Subcutaneous abdominal adipose tissue (tissue), 5 donors: Measurements from ENCODE around the gene MARCHF9.

ENCODE experiments used
- H3K27ac ChIP-seq: one replicate; pipeline ENCODE4 v1.7.0; 2013; ENCODE audit warnings: low read depth, mild to moderate bottlenecking, inconsistent platforms, low read length, moderate library complexity
- H3K27me3 ChIP-seq, 5 donors: one replicate each; pipeline ENCODE4 v1.7.0; 2013; ENCODE audit warnings: low read length in 5 of 5, inconsistent platforms in 1 of 5; ENCODE audit not compliant: control insufficient read depth in 5 of 5, insufficient read depth in 4 of 5
- H3K36me3 ChIP-seq, 5 donors: one replicate each; pipeline ENCODE4 v1.7.0; 2013; ENCODE audit warnings: low read length in 5 of 5; ENCODE audit not compliant: control insufficient read depth in 5 of 5, insufficient read depth in 5 of 5
- H3K4me1 ChIP-seq, 5 donors: one replicate each; pipeline ENCODE4 v1.7.0; 2013; ENCODE audit warnings: low read length in 5 of 5, mild to moderate bottlenecking in 3 of 5, moderate library complexity in 1 of 5; ENCODE audit not compliant: control insufficient read depth in 5 of 5, insufficient read depth in 5 of 5
- H3K4me3 ChIP-seq, 5 donors: one replicate each; pipeline ENCODE4 v1.7.0; 2013; ENCODE audit warnings: low read length in 5 of 5, low read depth in 1 of 5
- H3K9ac ChIP-seq, 5 donors: one replicate each; pipeline ENCODE4 v1.7.0; 2013; ENCODE audit warnings: low read length in 5 of 5, mild to moderate bottlenecking in 4 of 5, moderate library complexity in 3 of 5
- H3K9me3 ChIP-seq, 5 donors: one replicate each; pipeline ENCODE4 v1.7.0; 2013; ENCODE audit warnings: low read length in 5 of 5; ENCODE audit not compliant: control insufficient read depth in 5 of 5
- donor health status: healthy.
- donor health status: healthy.
- donor health status: healthy.
- donor health status: healthy.
- donor health status: healthy.

Gene MARCHF9

DNA sequence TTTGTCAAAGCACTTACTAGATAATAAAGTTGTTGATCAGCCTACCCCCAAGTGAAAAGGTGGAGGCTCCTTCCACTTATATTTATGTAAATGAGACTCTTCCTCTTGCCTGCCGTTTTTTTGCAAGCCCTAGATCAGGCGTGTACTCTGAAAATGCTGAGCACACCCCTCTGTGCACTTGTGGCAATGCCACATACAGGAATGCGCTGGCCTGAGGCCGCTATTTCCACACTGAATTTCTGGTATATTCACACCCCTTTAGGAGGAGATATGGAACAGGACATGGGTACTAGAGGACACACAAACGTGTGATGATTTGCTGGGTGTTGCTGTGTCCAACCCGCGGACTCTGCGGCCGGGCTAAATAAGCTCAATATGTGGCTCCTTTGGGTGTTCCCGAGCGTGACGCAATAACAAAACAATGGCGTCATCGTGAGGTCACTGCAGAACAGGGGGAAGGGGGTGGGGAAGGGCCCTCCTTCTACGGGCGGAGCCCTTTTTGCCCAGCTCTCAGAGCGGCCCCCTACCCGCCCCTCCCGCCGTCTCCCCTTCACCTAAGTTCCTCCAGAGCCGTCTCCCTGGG is 10.6 kb upstream of the MARCHF9 start:
- Histone ChIP-seq H3K4me3 (peak overlapping the region; percentile 88 to 96 (median 92)), H3K9me3 (no peaks in the 10 kb centered on the region), H3K27me3 (peaks cover 0 to 19% (median 9%) of the 10 kb centered on the region in 5 donors), H3K4me1 (peaks cover 5 to 34% (median 18%) of the 10 kb centered on the region in 5 donors), H3K36me3 (peaks cover 13 to 29% (median 25%) of the 10 kb centered on the region in 5 donors), H3K27ac (peak overlapping the region; percentile 99), H3K9ac (peak overlapping the region in 4 of 5 donors; percentile 93 to 99 (median 98))

DNA sequence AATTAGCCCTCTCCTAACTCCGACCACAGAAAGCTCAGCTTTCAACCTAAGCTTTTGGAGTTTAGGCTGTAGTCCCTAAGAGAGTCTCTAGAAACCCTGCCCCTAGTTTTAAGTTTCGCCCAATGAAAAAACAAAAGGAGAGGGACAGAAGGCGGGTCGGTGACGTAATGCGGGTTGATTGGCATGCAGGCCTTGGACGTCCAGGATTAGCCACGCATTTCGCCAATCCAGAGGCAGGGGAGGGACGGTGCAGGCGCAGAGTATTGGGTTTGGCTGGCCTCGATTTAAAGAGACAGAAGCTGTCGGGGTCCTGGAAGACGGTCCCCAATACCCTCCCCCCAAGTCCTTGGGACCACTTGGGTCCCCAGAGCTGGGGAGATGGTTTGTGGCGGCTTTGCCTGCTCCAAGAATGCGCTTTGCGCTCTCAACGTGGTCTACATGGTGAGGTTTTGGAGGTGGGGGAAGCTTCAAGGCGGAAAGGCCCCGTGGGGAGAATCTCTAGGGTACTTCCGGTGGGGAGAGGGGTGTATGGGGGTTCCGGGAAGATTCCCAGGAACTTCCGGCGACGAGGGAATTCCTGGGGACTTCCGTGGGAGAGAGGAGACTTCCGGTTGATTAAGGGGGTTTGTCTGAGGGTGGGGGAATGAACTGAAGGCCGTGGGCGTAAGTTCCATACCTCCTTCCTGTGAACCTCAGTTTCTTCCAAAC is 10.0 kb upstream of the MARCHF9 start, which contains the start of gene TSPAN31:
TSPAN31 (plus strand) TSS at position 263 of the 708 bp plus-strand sequence; CDS start at position 379, 116 bp downstream.
- Histone ChIP-seq H3K4me1 (peaks cover 5 to 28% (median 18%) of the 10 kb centered on the region in 5 donors), H3K9me3 (no peaks in the 10 kb centered on the region)

DNA sequence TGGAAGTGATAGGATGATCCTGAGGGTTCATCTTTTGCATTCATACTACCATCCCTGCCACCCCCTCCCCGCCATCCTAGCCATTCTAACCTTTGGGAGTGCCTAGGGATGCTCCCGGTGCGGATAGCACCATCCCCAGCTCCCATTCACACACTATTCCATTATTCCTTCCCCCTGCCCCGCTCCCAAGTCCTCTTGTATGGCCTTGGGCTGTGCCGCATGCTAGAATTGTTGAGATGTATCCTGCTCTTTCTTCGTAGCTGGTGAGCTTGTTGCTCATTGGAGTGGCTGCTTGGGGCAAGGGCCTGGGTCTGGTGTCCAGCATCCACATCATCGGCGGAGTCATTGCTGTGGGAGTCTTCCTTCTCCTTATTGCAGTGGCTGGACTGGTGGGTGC is 9.4 kb upstream of the MARCHF9 start:
- H3K9ac ChIP-seq: peak overlapping the region; percentile 93 to 99 (median 98)
- peaks cover 13 to 40% (median 28%) of the 10 kb centered on the region in 5 donors for H3K36me3 ChIP-seq
- H3K4me3 ChIP-seq: peak overlapping the region; percentile 88 to 96 (median 92)
- H3K4me1 ChIP-seq: peaks cover 5 to 28% (median 18%) of the 10 kb centered on the region in 5 donors
- peaks cover 0 to 9% (median 4%) of the 10 kb centered on the region in 5 donors for H3K27me3 ChIP-seq
- H3K9me3 ChIP-seq: no peaks in the 10 kb centered on the region
- peak overlapping the region; percentile 99 for H3K27ac ChIP-seq

More for the DNA sequence above, 10.0 kb upstream of the MARCHF9 start, which contains the start of gene TSPAN31:
- H3K27me3 ChIP-seq: peaks cover 0 to 13% (median 4%) of the 10 kb centered on the region in 5 donors
- H3K9ac ChIP-seq: peak within 1 kb of the TSS; percentile 93 to 99 (median 98)
- H3K4me3 ChIP-seq: peak within 1 kb of the TSS; percentile 88 to 96 (median 92)
- H3K27ac ChIP-seq: peak within 1 kb of the TSS; percentile 99
- H3K36me3 ChIP-seq: peaks cover 13 to 36% (median 26%) of the 10 kb centered on the region in 5 donors

DNA sequence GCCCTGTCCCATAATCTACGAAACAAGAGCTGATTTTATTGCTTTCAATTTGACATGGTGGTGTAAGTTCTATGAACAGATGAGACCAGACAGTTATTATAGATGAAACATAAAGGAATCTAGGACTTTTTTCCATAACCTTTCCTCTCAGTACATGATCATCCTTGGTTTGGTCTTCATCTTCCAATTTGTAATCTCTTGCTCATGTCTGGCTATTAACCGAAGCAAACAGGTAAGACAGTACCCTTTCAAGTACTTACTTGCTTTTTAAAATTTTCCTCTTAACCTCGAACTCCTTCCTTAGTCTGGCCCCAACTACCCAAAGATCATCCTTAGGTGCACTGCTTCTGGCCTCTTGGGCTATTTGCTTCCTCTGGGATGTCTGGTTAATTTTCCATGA is 8.9 kb upstream of the MARCHF9 start:
- Histone ChIP-seq H3K9me3 (no peaks in the 10 kb centered on the region), H3K9ac (no peak overlapping the region), H3K27me3 (peaks cover 0 to 4% (median 2%) of the 10 kb centered on the region in 5 donors), H3K36me3 (peaks cover 13 to 44% (median 31%) of the 10 kb centered on the region in 5 donors), H3K4me3 (peak overlapping the region in 3 of 5 donors; percentile 92 to 96 (median 93)), H3K4me1 (peaks cover 5 to 26% (median 24%) of the 10 kb centered on the region in 5 donors), H3K27ac (peak overlapping the region; percentile 99)

DNA sequence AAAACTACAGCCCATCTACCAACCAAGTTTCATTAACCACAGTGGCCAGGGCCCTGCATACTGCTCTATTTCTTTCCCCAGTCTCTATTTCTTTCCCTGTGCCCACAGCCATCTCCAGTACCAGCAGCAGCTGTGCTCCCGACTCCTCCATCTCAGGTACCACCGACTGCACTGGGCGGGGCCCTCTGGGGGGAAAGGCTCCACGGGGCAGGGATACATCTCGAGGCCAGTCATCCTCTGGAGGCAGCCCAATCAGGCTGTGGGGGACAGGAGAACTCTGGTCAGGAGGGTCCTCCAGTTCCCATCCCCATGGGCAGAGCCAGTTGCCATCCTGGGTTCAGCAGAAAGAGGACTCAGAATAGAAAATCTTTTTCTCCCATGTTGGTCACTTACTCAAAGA is 5.8 kb upstream of the MARCHF9 start:
- no peak overlapping the region for H3K9ac ChIP-seq

DNA sequence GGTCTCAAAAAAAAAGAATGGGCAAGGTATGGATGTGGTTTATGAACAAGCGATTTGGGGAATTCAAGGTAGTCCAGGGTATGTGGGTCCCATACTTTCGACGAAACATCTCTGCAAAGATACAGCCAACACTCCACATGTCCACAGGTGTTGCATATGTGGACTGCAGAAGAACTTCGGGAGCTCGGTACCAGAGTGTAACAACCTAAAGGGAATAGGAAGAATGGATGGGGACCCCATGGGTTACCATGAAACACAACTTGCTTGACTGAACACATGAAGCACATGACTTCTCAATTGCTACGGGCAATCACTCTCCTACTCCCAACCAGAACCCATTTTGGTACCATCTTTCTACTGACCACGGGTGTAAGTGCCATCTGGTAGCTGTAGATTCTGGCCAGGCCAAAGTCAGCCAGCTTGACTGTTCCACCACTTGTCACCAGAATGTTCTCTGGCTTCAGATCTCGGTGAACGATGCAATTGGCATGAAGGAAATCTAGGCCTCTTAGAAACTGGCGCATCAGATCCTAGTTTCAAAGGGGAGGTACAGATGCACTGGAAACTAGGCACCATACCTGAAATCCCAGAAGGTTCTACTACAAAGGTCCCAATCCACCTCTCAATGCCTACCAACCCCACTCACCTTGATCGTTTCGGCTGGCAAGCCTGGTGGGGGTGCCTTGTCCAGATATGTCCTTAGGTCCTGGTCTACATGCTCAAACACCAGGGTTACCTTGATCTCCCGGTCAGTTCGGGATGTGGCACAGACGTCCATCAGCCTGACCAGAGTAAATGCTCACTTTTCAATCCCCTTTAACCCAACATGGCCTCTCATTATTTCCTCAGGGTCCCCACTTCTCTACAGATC is 4.1 kb upstream of the MARCHF9 start:
- H3K9ac ChIP-seq: peak overlapping the region; percentile 74 to 92 (median 86)
- peaks cover 13 to 44% (median 31%) of the 10 kb centered on the region in 5 donors for H3K36me3 ChIP-seq
- no peaks in the 10 kb centered on the region for H3K27me3 ChIP-seq
- peak overlapping the region; percentile 66 to 92 (median 81) for H3K4me3 ChIP-seq
- H3K9me3 ChIP-seq: no peaks in the 10 kb centered on the region
- peak overlapping the region; percentile 94 for H3K27ac ChIP-seq
- peaks cover 9 to 37% (median 30%) of the 10 kb centered on the region in 5 donors for H3K4me1 ChIP-seq

More for the DNA sequence above, 5.8 kb upstream of the MARCHF9 start:
- H3K9me3 ChIP-seq: no peaks in the 10 kb centered on the region
- H3K4me3 ChIP-seq: no peak overlapping the region
- H3K27me3 ChIP-seq: no peaks in the 10 kb centered on the region
- peaks cover 10 to 38% (median 34%) of the 10 kb centered on the region in 5 donors for H3K4me1 ChIP-seq
- peaks cover 13 to 44% (median 31%) of the 10 kb centered on the region in 5 donors for H3K36me3 ChIP-seq
- H3K27ac ChIP-seq: no peak overlapping the region

GRCh38 chr12:57751432-57751787 is 3.5 kb upstream of the MARCHF9 start:
- Histone ChIP-seq H3K9me3 (no peaks in the 10 kb centered on the region), H3K9ac (peak overlapping the region; percentile 74 to 92 (median 86)), H3K27me3 (no peaks in the 10 kb centered on the region), H3K27ac (peak overlapping the region; percentile 94), H3K36me3 (peaks cover 13 to 42% (median 31%) of the 10 kb centered on the region in 5 donors), H3K4me1 (peaks cover 9 to 37% (median 34%) of the 10 kb centered on the region in 5 donors), H3K4me3 (peak overlapping the region; percentile 66 to 92 (median 81))

- H3K4me1 ChIP-seq: peaks cover 9 to 42% (median 35%) of the 10 kb centered on the region in 5 donors
- H3K4me3 ChIP-seq: peak within 1 kb of the TSS; percentile 66 to 92 (median 81)
Observed at GRCh38 chr12:57751788-57752667, 2.9 kb upstream of the MARCHF9 start, which contains the start of gene CDK4. CDK4 (minus strand) TSS chr12:57752310; CDS start chr12:57751717, 593 bp downstream.

DNA sequence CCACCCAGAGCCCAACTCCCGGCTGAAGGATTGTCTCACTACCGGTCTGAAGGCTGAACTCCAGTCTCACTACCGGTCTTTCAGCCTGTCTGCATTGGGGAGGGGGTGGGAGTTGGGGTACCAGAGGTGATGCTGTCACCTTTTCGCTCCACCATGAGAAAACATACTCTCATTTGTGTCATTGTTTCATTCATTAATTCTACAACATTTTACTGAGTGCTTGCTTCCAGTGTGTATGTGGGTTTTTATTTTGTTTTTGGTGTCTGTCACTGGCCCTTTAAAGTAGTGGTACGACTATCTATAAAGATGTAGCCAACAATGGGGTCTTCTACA is 2.3 kb upstream of the MARCHF9 start:
- H3K4me1 ChIP-seq: peaks cover 9 to 42% (median 35%) of the 10 kb centered on the region in 5 donors
- H3K27me3 ChIP-seq: no peaks in the 10 kb centered on the region
- peak overlapping the region; percentile 7 for H3K27ac ChIP-seq
- H3K9ac ChIP-seq: no peak overlapping the region
- H3K4me3 ChIP-seq: peak overlapping the region; percentile 42 to 83 (median 66)
- peaks cover 5 to 31% (median 24%) of the 10 kb centered on the region in 5 donors for H3K36me3 ChIP-seq
- H3K9me3 ChIP-seq: peaks cover 0 to under 1% (median 0%) of the 10 kb centered on the region in 5 donors

More at GRCh38 chr12:57751788-57752667, 2.9 kb upstream of the MARCHF9 start, which contains the start of gene CDK4:
- Histone ChIP-seq H3K36me3 (peaks cover 11 to 36% (median 27%) of the 10 kb centered on the region in 5 donors), H3K9ac (peak within 1 kb of the TSS; percentile 74 to 92 (median 86)), H3K9me3 (no peaks in the 10 kb centered on the region), H3K27ac (peak within 1 kb of the TSS; percentile 94), H3K27me3 (no peaks in the 10 kb centered on the region)
